Measurements from ENCODE around the gene HS2ST1.
"Not testable (repeated sequence)": the region's sequence is repeated elsewhere in the genome, so short reads cannot be mapped to it uniquely, and the experiment has no call there.

HS2ST1 gene

DNA sequence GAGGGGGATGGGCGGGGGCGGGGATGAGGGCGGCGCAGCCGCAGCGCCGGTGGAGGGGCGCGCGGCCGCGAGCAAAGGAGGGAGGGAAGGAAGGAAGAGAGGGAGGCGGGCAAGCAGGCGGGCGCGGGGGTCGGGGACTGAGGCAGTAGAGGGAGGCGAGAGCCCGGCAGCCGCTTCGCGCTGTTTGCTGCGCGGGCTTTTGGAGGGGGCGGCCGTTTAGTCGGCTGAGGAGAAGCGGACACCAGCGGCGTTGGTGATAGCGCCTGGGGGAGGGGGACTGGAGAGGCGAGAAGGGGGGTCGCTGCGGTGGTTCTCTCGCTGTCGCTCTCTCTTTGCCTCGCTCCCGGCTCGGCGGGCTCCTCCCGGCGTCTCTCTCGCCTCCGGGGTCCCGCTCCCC, at the start of gene HS2ST1:
HS2ST1 (plus strand) TSS at position 35 of the 397 bp plus-strand sequence.
- no peak for DNase-seq

DNA sequence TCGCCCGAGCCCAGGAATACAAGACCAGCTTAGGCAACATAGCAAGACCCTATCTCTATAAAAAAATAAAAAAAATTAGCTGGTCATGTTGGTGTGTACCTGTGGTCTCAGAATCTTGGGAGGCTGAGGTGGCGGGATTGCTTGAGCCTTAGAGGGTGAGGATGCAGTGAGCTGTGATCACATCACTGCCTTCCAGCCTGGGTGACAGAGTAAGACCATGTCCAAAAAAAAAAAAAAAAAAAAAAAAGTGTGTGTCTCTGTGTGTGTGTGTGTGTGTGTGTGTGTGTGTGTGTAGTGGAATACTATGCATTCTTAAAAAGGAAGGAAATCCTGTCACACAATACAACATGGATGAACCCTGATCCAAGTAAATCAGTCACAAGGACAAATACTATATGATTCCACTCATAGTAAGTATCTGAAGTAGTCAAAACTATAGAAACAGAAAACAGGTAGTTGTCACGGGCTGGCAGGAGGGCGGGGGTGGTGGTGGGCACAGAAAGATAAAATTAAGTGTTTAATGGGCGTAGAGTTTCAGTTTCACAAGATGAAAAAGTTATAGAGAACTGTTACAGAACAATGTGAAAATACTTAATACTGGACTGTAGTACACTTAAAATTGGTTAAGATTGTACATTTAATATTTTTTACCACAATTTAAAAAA, 48.3 kb upstream of the HS2ST1 start:
- DNase-seq, result no peak

- DNase-seq, result no peak
Observed at GRCh38 chr1:86866665-86867064, 47.8 kb upstream of the HS2ST1 start.

DNA sequence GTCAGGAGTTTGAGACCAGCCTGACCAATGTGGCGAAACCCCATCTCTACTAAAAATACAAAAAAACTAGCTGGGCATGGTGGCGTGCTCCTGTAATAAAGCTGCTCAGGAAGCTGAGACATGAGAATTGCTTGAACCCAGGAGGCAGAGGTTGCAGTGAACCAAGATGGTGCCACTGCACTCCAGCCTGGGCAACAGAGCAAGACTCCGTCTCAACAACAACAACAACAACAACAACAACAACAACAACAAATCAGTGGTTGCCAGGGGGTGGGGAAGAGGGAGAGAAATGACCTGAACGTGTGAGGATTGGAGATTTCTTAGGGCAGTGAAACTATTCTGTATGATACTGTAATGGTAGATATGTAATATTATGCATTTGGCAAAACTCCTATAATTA, 47.2 kb upstream of the HS2ST1 start:
- DNase-seq, result not testable (repeated sequence)

DNA sequence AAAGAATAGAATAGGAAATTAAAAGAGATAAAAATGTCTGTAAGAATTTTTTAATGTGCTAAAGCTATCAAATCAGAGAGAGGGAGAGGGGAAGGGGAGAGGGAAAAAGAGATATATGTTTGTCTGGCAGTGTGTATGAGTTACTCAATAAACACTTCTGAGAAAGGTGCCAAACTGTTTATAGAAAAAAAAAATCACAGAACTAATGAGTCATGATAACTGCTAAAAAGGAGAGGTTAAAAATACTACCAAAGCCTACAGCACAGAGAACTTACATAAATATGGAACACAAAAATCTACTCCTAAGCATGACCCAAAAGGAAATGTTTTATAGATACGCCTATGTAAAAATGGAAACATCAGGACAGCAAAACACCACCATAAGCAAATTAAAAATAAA, 46.0 kb upstream of the HS2ST1 start:
- DNase-seq, result no peak

DNA sequence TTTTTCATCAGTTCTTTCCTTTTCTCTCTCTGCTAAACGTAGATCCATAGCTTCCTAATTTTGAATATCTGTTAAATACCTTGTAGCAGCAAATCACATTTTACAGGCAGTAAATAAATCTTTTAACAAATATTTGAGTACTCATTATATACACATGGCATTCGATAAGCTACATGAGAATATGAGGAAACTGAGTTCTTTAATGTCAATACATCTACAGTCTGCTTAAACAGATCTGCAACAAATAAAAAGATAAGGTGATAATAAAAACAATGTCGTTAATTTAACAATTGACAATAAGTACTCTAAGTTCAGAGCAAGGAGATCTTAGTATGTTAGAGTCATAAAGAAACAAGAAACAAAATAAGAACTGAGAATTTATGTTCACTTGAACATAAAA, 43.4 kb upstream of the HS2ST1 start:
- DNase-seq, result no peak

DNA sequence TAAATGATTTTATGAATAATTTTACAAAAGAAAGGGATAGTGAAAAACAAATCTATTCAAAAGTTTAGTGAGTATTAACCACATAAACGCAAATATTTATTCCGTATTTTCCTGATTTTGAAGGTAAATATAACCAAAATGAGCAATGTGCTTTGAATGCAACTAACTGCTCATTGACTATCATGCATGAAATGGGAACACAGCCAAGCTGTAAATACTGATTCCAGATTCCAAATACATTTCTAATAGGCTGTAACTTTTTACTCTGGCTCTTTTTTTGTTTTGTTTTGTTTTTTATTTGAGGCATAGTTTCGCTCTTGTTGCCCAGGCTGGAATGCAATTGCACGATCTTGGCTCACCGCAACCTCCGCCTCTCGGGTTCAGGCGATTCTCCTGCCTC, 42.3 kb upstream of the HS2ST1 start:
- peak; percentile 34 for DNase-seq

DNA sequence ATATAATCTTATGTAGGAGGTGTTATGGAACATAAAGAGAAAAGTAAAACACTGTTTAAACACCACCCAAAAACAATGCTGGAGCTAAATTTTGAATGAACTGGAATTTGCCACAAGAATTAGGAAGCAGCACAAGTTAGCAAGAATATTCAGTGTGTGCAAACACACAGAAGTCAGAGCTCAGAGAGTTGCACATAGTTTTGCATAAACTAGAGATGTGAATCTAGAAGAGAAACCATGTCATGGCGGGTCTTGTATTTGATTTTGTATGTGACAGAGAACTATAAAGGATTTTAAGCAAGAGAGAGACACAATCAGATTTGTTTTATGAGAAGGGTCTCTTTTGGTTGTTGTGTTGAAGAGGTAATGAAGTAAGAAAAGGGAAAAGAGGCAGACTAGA, 38.7 kb upstream of the HS2ST1 start:
- DNase-seq, result no peak

DNA sequence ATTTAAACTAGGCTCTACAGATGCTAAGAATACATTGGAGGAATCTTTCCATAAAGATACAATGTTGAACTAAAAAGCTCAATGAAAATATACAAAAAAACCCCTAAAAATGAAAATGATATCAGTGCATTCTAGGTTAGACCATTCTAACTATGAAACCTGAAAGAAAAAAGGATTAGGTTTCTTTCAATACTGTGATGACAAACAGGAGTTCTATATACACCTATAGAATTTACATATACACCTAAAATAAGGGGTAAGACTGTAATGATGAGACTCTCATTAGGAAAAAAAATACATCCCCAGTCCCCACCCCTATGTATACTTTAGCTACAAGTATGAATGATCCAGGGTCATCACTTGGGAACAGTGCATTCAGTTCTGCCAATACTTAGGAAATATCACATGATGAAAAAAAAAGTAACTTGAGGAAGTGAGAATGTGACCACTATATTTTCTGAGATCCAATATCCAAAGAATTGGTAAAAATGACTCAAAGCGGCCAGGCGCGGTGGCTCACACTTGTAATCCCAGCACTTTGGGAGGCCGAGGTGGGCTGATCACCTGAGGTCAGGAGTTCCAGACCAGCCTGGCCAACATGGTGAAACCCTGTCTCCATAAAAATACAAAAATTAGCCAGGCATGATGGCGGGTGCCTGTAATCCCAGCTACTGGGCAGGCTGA, 26.8 kb upstream of the HS2ST1 start:
- DNase-seq, result no peak

DNA sequence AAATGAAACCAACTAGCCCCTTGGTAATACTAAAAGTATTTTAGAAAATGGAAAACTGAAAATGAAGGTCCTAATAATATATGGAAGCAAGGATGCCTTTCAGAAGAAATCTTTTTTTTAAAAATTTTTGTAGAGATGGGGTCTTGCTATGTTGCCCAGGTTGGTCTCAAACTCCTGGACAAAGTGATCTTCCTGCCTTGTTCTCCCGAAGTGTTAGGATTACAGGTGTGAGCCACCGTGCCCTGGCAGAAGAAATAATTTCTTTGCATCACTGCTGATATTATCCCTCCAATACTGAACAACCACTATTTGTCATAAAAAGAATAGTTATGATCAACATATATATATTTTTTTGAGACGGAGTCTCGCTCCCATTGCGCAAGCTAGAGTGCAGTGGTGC, 26.1 kb upstream of the HS2ST1 start:
- DNase-seq, result no peak

DNA sequence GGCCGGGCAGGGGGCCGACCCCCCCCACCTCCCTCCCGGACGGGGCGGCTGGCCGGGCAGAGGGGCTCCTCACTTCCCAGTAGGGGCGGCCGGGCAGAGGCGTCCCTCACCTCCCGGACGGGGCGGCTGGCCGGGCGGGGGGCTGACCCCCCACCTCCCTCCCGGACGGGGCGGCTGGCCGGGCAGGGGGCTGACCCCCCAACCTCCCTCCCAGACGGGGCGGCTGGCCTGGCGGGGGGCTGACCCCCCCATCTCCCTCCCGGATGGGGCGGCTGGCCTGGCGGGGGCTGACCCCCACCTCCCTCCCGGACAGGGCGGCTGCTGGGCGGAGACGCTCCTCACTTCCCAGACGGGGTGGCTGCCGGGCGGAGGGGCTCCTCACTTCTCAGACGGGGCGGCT, 15.0 kb upstream of the HS2ST1 start:
- not testable (repeated sequence) for DNase-seq

DNA sequence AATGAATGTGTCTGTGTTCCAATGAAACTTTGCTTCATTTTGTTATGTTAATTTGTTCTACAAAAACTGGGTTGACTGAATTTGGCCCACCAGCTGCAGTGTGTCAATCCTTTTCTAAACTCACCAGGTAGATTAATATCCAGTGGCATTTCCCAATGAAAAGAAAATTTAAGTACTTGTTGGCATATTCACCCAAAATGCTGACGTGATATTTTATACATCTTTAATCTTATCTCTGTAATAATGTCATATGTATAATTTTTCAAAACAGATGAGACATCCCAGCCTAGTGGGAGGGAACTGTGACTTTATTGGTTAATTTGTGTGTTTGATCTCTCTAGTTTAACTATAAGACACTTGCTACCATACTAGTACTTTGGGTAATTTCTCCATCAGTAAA, 8.6 kb upstream of the HS2ST1 start:
- DNase-seq, result no peak

DNA sequence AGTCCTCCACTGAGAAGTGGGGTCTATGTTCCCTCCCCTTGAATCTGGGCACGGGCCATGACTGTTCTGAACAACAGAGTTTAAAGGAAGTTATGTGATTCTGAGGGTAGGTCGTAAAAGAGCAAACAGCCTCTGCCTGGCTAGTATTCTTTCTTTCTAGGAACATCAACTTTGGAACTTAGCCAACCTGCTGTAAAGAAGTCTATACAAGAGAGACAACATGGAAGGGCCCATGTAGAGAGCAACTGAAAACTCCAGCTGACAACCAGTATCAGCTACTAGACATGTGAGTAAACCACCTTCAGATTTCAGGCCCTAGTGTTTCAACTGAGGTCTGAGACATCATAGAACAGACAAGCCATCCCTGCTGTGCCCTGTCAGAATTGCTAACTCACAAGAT, 8.0 kb upstream of the HS2ST1 start:
- DNase-seq, result no peak

DNA sequence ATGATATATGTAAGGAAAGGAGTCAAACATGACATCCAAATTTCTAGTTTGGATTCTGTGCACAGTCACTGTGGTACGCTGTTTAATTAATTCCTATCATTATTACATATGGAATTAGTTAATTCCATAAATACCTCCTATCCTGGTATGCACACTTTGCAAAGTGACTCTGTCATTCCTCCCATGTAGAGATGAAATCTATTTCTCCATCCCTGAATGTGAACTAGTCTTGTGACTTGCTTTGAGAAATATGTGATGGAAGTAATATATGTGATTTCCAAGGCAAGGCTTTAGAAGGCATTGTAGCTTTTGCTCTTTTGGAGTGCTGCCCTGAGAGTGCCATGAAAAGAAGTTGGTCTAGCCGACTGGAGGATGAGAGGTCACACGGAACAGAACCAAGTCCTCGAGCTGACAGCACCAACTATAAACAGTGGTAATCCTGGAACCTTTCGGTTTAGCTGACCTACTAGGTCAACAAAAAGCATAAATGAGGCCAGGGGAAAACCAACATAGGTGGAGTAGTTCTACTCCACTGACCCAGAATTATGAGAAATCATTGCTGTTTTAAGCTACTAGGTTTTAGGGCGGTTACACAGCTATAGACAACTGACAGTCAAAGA, 2.0 kb upstream of the HS2ST1 start:
- DNase-seq, result no peak

GRCh38 chr1:86913399-86913895, 988 bp upstream of the HS2ST1 start:
- DNase-seq, result no peak

GRCh38 chr1:86913896-86914600, 387 bp upstream of the HS2ST1 start, which contains the start of gene SELENOF:
Gene SELENOF (minus strand): TSS chr1:86914126. CDS start chr1:86914111, 15 bp downstream.
- peak; percentile 99 for DNase-seq

DNA sequence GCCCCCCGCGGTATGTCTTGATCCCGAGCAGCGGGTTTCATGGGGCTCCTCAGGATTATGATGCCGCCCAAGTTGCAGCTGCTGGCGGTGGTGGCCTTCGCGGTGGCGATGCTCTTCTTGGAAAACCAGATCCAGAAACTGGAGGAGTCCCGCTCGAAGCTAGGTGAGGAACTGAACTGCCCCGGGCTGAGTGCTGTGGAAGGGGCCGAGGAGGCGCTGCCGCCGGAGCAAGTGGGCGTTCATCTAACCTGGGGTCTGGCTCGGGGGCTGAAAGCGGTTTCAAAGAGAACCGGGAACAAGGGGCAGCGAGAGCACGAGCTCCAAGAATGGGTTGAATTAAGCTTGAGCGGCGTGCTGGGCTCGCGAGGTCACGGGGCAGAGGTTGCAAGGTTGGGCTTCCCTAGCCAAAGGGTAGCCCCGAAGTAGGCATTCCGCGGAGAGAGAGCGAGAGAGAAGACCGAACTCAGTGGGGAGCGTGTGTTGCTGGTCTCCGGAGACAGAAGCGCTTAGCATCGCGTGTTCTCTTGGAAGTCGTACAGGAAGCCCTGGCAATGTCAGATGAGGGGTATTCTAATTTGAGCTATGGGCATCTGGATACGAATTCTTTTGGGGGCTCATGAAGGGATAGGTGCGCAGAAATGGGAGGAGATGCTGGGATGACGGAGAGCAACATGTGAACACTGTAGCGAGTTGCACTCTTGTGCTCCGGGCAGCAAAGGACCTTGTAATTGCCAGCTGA, 732 bp downstream of the HS2ST1 start:
- peak; percentile 44 for DNase-seq

- DNase-seq, result no peak
Observed at GRCh38 chr1:86915737-86916235, 1.4 kb downstream of the HS2ST1 start.

DNA sequence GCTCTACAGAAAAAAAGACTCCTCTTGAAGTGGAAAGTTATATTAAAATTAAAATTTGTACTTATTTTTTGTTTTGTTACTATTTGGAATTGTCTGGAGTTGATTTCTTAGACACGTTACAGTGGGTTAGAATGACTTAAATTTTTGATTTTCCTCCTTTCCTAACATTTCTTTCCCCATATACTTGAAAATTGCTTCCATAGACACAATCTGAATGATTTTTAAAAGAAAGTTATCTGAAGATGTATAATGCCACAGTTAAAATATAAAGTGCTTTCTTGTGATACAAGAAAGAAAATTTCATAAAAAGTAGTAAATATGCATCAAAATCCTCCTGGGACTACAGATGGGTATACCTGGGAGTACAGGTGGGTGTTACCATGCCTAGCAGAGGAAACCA, 2.3 kb downstream of the HS2ST1 start:
- DNase-seq, result no peak

GRCh38 chr1:86922445-86922844, 8.0 kb downstream of the HS2ST1 start:
- DNase-seq, result no peak

- no peak for DNase-seq
Observed at GRCh38 chr1:86924324-86924960, 10.0 kb downstream of the HS2ST1 start.

- no peak for DNase-seq
Observed at GRCh38 chr1:86925742-86926141, 11.3 kb downstream of the HS2ST1 start.
